ENCODE results near the gene ALPP. TPM values are rescaled to one million over a fixed set of nuclear protein-coding genes. Genes with fewer than 3 reads are reported as not detected.
A peak's percentile ranks its signal among the peaks of the same experiment; 100 is the strongest.
"Not testable (repeated sequence)": the region's sequence is repeated elsewhere in the genome, so short reads cannot be mapped to it uniquely, and the experiment has no call there.

The ALPP gene
- total RNA-seq, 1 donor from 2014 or later = not detected

DNA sequence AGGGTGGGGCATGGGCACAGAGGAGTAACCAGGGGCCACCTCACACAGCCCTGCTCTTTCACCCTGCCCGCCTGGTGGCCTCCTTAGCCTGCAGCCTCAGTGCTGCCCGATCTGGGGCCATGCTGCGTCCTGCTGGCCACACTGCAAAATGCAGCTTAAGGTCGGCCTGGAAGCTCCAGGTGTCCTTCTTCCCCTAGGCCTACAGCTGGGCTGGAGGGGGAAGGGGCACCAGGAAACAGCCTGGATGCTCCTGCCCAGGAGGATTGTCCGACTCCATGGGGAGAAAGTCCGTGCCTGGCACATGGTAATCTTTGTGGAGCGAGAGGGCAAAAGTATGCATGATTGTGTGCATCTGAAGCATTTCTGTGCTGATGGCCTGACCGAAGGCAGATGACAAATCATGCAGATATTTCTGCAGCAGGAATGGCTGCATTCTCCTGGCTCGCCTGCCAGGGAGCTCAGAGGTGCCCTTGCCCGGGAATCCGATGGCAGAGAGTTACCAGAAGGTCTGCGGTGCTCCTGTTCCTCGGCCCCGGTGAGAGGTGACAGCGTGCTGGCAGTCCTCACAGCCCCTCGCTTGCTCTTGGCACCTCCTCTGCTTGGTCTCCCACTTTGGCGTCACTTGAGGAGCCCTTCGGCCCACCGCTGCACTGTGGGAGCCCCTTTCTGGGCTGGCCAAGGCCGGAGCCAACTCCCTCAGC lies 12.8 kb upstream of the ALPP start:
- DNase-seq (ENCODE audit: low read depth, low spot score) = peak; percentile 51
- H3K9me3 Mint-ChIP-seq = no peaks in the 10 kb centered on the region
- peaks cover 20% of the 10 kb centered on the region for H3K4me1 Mint-ChIP-seq
- H3K27ac Mint-ChIP-seq (ENCODE audit: unreplicated experiment) = no peak overlapping the region
- no peak overlapping the region for H3K4me3 Mint-ChIP-seq
- no peaks in the 10 kb centered on the region for H3K36me3 Mint-ChIP-seq (ENCODE audit: low read depth)
- TF ChIP-seq, protein P1, sequence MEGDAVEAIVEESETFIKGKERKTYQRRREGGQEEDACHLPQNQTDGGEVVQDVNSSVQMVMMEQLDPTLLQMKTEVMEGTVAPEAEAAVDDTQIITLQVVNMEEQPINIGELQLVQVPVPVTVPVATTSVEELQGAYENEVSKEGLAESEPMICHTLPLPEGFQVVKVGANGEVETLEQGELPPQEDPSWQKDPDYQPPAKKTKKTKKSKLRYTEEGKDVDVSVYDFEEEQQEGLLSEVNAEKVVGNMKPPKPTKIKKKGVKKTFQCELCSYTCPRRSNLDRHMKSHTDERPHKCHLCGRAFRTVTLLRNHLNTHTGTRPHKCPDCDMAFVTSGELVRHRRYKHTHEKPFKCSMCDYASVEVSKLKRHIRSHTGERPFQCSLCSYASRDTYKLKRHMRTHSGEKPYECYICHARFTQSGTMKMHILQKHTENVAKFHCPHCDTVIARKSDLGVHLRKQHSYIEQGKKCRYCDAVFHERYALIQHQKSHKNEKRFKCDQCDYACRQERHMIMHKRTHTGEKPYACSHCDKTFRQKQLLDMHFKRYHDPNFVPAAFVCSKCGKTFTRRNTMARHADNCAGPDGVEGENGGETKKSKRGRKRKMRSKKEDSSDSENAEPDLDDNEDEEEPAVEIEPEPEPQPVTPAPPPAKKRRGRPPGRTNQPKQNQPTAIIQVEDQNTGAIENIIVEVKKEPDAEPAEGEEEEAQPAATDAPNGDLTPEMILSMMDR (conservative IDR thresholded peaks at IDR 0.05) = peak; percentile 56
- H3K27me3 Mint-ChIP-seq (ENCODE audit: low read depth) = no peaks in the 10 kb centered on the region

DNA sequence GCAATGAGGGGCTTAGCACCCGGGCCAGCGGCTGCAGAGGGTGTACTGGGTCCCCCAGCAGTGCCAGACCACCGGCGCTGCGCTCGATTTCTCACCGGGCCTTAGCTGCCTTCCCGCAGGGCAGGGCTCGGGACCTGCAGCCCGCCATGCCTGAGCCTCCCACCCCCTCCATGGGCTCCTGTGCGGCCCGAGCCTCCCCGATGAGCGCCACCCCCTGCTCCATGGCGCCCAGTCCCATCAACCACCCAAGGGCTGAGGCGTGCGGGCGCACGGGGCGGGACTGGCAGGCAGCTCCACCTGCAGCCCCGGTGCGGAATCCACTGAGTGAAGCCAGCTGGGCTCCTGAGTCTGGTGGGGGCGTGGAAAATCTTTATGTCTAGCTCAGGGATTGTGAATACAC lies 12.1 kb upstream of the ALPP start:
- H3K36me3 Mint-ChIP-seq (ENCODE audit: low read depth); DNase-seq (ENCODE audit: low read depth, low spot score); H3K27ac Mint-ChIP-seq (ENCODE audit: unreplicated experiment); H3K4me3 Mint-ChIP-seq; H3K9me3 Mint-ChIP-seq; H3K27me3 Mint-ChIP-seq (ENCODE audit: low read depth): not testable (repeated sequence)
- H3K4me1 Mint-ChIP-seq = peaks cover 20% of the 10 kb centered on the region

DNA sequence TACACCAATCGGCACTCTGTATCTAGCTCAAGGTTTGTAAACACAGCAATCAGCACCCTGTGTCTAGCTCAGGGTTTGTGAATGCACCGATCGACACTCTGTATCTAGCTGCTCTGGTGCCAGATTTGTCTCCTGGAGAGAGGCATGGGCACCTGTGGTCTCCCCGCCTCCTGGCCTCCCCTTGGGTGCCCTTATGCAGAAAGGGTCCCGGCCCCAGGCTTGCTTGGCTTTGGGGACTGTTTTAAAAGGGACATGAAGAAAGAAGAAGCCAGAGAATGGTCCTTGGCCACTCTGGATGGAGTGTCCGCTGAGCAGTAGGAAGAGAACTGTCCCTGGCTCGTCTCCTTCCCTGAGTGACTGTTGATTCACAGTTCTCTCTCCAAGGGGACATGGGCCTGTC lies 11.5 kb upstream of the ALPP start:
- H3K9me3 Mint-ChIP-seq = no peaks in the 10 kb centered on the region
- no peak for DNase-seq (ENCODE audit: low read depth, low spot score)
- TF ChIP-seq, protein P1 (conservative IDR thresholded peaks at IDR 0.05) = no peak
- no peaks in the 10 kb centered on the region for H3K27me3 Mint-ChIP-seq (ENCODE audit: low read depth)
- H3K36me3 Mint-ChIP-seq (ENCODE audit: low read depth) = no peaks in the 10 kb centered on the region
- no peak overlapping the region for H3K4me3 Mint-ChIP-seq
- peak overlapping the region; percentile 35 for H3K27ac Mint-ChIP-seq (ENCODE audit: unreplicated experiment)
- H3K4me1 Mint-ChIP-seq = peaks cover 20% of the 10 kb centered on the region

DNA sequence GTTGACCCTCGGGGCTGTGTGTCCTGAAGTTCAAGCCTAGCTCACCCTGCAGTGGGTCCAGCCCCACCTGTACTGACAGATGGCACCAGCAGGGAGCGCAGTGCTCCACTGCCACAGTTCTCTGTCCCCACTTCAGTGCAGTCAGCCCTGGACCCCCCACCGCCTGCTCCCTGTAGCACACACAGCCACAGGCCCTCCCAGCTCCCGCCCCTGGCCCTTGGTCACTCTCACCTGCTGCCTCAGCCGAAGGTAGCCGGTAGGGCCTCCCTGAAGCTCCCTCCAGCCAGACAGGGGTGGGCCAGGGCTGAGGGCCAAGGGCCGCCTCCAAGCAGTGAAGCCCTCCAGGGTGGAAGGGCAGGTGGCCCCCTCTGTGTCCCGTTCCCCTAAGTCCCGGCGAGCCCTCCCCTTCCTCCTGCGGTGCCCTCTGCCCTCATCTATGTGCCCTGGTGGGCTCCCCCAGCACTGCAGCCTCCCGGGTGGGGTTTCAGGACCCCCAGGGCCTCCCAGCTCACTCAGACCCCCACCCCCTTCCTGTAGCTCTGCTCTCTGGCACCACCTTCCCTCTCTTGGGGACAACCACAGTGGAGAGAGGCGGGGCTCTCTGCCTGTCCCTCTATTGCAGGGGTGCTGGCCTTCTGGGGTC lies 10.8 kb upstream of the ALPP start:
- H3K27me3 Mint-ChIP-seq (ENCODE audit: low read depth) = no peaks in the 10 kb centered on the region
- H3K4me3 Mint-ChIP-seq = no peak overlapping the region
- H3K27ac Mint-ChIP-seq (ENCODE audit: unreplicated experiment) = peak overlapping the region; percentile 6
- H3K36me3 Mint-ChIP-seq (ENCODE audit: low read depth) = no peaks in the 10 kb centered on the region
- TF ChIP-seq, protein P1 (conservative IDR thresholded peaks at IDR 0.05) = peak; percentile 36
- no peaks in the 10 kb centered on the region for H3K9me3 Mint-ChIP-seq
- DNase-seq (ENCODE audit: low read depth, low spot score) = no peak
- H3K4me1 Mint-ChIP-seq = peaks cover 20% of the 10 kb centered on the region

DNA sequence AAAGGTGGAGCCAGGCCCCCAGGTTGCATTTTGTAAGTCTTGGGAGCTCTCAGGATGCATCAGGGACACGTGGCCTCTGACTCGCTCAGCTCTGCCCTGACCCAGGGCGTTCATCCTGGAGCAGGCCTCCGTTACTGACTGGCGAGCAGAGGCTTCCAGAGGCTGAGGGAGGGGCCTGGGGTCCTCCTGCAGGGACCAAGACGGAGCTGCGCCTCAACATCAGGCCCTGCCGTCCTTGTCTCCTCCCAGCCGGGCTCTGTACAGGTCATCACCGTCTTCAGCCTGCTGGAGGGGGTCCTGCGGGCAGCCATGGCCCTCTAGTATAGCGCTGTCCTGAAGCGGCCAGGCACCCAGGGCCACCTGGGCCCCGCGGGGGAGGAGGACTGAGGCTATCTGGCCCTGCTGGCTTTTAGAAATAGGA lies 10.2 kb upstream of the ALPP start:
- Mint-ChIP-seq H3K9me3 (no peaks in the 10 kb centered on the region), H3K27me3 (ENCODE audit: low read depth) (no peaks in the 10 kb centered on the region), H3K4me1 (peaks cover 20% of the 10 kb centered on the region), H3K36me3 (ENCODE audit: low read depth) (no peaks in the 10 kb centered on the region), H3K27ac (ENCODE audit: unreplicated experiment) (no peak overlapping the region), H3K4me3 (no peak overlapping the region)
- TF ChIP-seq, protein P1 (conservative IDR thresholded peaks at IDR 0.05) = no peak
- no peak for DNase-seq (ENCODE audit: low read depth, low spot score)
